NT2/D1 (cell line): Measurements from ENCODE around the gene HMGCL.

Experiments used
- SUZ12 ChIP-seq: IDR thresholded peaks from 2 replicates; pipeline ENCODE4 v1.6.1; 2011; ENCODE audit not compliant: insufficient read length, insufficient read depth; ENCODE audit errors: extremely low read depth
- YY1 ChIP-seq: IDR thresholded peaks from 2 replicates; pipeline ENCODE4 v1.6.1; 2011; ENCODE audit not compliant: insufficient read length, insufficient read depth

- TF ChIP-seq YY1, result no peak
- TF ChIP-seq SUZ12, result no peak
These were observed 25.4 kb downstream of the HMGCL start for GRCh38 chr1:23799570-23800399.
